DND-41 (cell line): ENCODE results near the gene LSM14A.

Experiments
- ATAC-seq: fragments of 200-7000 bp; cut with Tn5 transposase; 3 replicates; pipeline ENCODE4 v1.9.1; 2021; ENCODE audit warnings: low read depth; ENCODE audit not compliant: insufficient read depth
- DNase-seq: peaks from one replicate; pipeline ENCODE4 v3.0.0-alpha.2; 2020
- H2AFZ ChIP-seq: 2 replicates; pipeline ENCODE4 v1.6.0; 2012; ENCODE audit warnings: low read depth, low read length
- H3K27ac ChIP-seq: 2 replicates; pipeline ENCODE4 v1.5.1; 2012; ENCODE audit warnings: low read length, inconsistent platforms
- H3K27me3 ChIP-seq: fragments of 200-600 bp; sonication (generic); 2 replicates; pipeline ENCODE4 v1.6.0; 2012; ENCODE audit warnings: low read length, mild to moderate bottlenecking, inconsistent platforms; ENCODE audit not compliant: insufficient read depth, poor library complexity
- H3K36me3 ChIP-seq: 2 replicates; pipeline ENCODE4 v1.5.1; 2012; ENCODE audit warnings: low read length, inconsistent platforms; ENCODE audit not compliant: insufficient read depth
- H3K4me1 ChIP-seq: 2 replicates; pipeline ENCODE4 v1.5.1; 2012; ENCODE audit warnings: mild to moderate bottlenecking, low read length; ENCODE audit not compliant: insufficient read depth
- H3K4me2 ChIP-seq: 2 replicates; pipeline ENCODE4 v1.6.0; 2012; ENCODE audit warnings: mild to moderate bottlenecking, moderate library complexity, low read length, inconsistent platforms; ENCODE audit not compliant: insufficient read depth
- H3K4me3 ChIP-seq, 2 experiments: fragments of 200-600 bp in 1 of 2; shearing (Covaris generic) in 1 of 2; 2 replicates each; pipeline ENCODE4 v1.5.1; 2012 to 2016; ENCODE audit warnings: inconsistent platforms in 2 of 2, low read length in 2 of 2, mild to moderate bottlenecking in 2 of 2, low read depth in 1 of 2, moderate library complexity in 1 of 2
- H3K79me2 ChIP-seq: 2 replicates; pipeline ENCODE4 v1.6.0; 2012; ENCODE audit warnings: low read length, inconsistent platforms; ENCODE audit not compliant: insufficient read depth
- H3K9ac ChIP-seq: 2 replicates; pipeline ENCODE4 v1.6.0; 2012; ENCODE audit warnings: low read depth, mild to moderate bottlenecking, inconsistent platforms, low read length, moderate library complexity
- H3K9me3 ChIP-seq: 2 replicates; pipeline ENCODE4 v1.5.1; 2012; ENCODE audit warnings: low read length, moderate library complexity, mild to moderate bottlenecking, inconsistent platforms; ENCODE audit not compliant: insufficient read depth, severe bottlenecking
- H4K20me1 ChIP-seq: 2 replicates; pipeline ENCODE4 v1.6.0; 2012; ENCODE audit warnings: low read length; ENCODE audit not compliant: insufficient read depth
- CTCF ChIP-seq: IDR thresholded peaks from 2 replicates; pipeline ENCODE4 v1.5.1; 2012; ENCODE audit warnings: borderline replicate concordance, low read length, moderate library complexity, mild to moderate bottlenecking; ENCODE audit not compliant: poor library complexity, severe bottlenecking; ENCODE audit errors: extremely low read depth
- EZH2 ChIP-seq: IDR thresholded peaks from 3 replicates; pipeline ENCODE4 v1.6.1; 2012; ENCODE audit warnings: borderline replicate concordance, low read depth, mild to moderate bottlenecking, moderate library complexity, low read length, inconsistent platforms; ENCODE audit not compliant: severe bottlenecking

The LSM14A gene

GRCh38 chr19:34148658-34149185 is 23.6 kb upstream of the LSM14A start:
- no peaks in the 10 kb centered on the region for H4K20me1 ChIP-seq
- H3K4me3 ChIP-seq, result no peak overlapping the region
- H3K4me2 ChIP-seq, result no peak overlapping the region
- H3K4me1 ChIP-seq, result no peaks in the 10 kb centered on the region
- TF ChIP-seq CTCF, result no peak
- no peak for TF ChIP-seq EZH2
- no peaks in the 10 kb centered on the region for H3K27me3 ChIP-seq
- no peak for ATAC-seq
- no peak overlapping the region for H3K9ac ChIP-seq
- H2AFZ ChIP-seq, result no peak overlapping the region
- no peaks in the 10 kb centered on the region for H3K79me2 ChIP-seq
- no peak overlapping the region for H3K27ac ChIP-seq
- H3K9me3 ChIP-seq, result no peaks in the 10 kb centered on the region
- H3K36me3 ChIP-seq, result no peaks in the 10 kb centered on the region
- DNase-seq, result no peak

- no peak for DNase-seq
Observed at GRCh38 chr19:34149873-34150272, 22.4 kb upstream of the LSM14A start.

GRCh38 chr19:34150558-34150957 is 21.7 kb upstream of the LSM14A start:
- no peak for TF ChIP-seq EZH2
- TF ChIP-seq CTCF, result no peak
- Histone ChIP-seq H2AFZ (no peak overlapping the region), H3K79me2 (no peaks in the 10 kb centered on the region), H4K20me1 (no peaks in the 10 kb centered on the region), H3K4me2 (no peak overlapping the region), H3K27me3 (no peaks in the 10 kb centered on the region), H3K9me3 (no peaks in the 10 kb centered on the region), H3K4me1 (no peaks in the 10 kb centered on the region), H3K9ac (no peak overlapping the region), H3K4me3 (no peak overlapping the region), H3K36me3 (no peaks in the 10 kb centered on the region), H3K27ac (no peak overlapping the region)
- no peak for ATAC-seq
- DNase-seq, result no peak

More at GRCh38 chr19:34149873-34150272, 22.4 kb upstream of the LSM14A start:
- H2AFZ ChIP-seq, result no peak overlapping the region
- H3K4me3 ChIP-seq, result no peak overlapping the region
- no peaks in the 10 kb centered on the region for H4K20me1 ChIP-seq
- no peak overlapping the region for H3K4me2 ChIP-seq
- H3K27me3 ChIP-seq, result no peaks in the 10 kb centered on the region
- no peak overlapping the region for H3K9ac ChIP-seq
- H3K36me3 ChIP-seq, result no peaks in the 10 kb centered on the region
- no peak for TF ChIP-seq EZH2
- no peak for TF ChIP-seq CTCF
- no peaks in the 10 kb centered on the region for H3K4me1 ChIP-seq
- H3K79me2 ChIP-seq, result no peaks in the 10 kb centered on the region
- ATAC-seq, result no peak
- no peaks in the 10 kb centered on the region for H3K9me3 ChIP-seq
- H3K27ac ChIP-seq, result no peak overlapping the region

- ATAC-seq (no peak), DNase-seq (no peak)
- no peaks in the 10 kb centered on the region for H4K20me1 ChIP-seq
- no peaks in the 10 kb centered on the region for H3K36me3 ChIP-seq
- TF ChIP-seq CTCF (no peak), EZH2 (no peak)
- no peaks in the 10 kb centered on the region for H3K4me1 ChIP-seq
- H3K9ac ChIP-seq, result no peak overlapping the region
- no peak overlapping the region for H3K27ac ChIP-seq
- H3K4me2 ChIP-seq, result no peak overlapping the region
- H3K4me3 ChIP-seq, result no peak overlapping the region
- H2AFZ ChIP-seq, result no peak overlapping the region
- H3K27me3 ChIP-seq, result no peaks in the 10 kb centered on the region
- H3K9me3 ChIP-seq, result no peaks in the 10 kb centered on the region
- no peaks in the 10 kb centered on the region for H3K79me2 ChIP-seq
Observed at GRCh38 chr19:34151439-34151838, 20.9 kb upstream of the LSM14A start.
